ENCODE measurements around the gene DOK4.

- no peak for TF ChIP-seq POLR2A (IDR thresholded peaks at IDR 0.05; ENCODE audit: low read length)
- no peak for TF ChIP-seq GATA1 (IDR thresholded peaks at IDR 0.05; ENCODE audit: low read depth, low read length)
Measured at GRCh38 chr16:57430955-57431354, 55.3 kb downstream of the DOK4 start.
